Stomach (tissue), 9 donors: Measurements from ENCODE around the gene CLBA1. TPM values are rescaled to one million over a fixed set of nuclear protein-coding genes. Genes with fewer than 3 reads are reported as not detected.

Experiments
- DNase-seq, 2 donors: peaks; one replicate each; pipeline versions ENCODE4 v3.0.0 to v3.0.0-alpha.2; 2013 to 2019
- H3K27ac ChIP-seq, 5 donors: fragments of 200-600 bp in 4 of 5; sonication (generic) in 4 of 5; one replicate each; pipeline ENCODE4 v1.5.1; 2013 to 2019; ENCODE audit warnings: mild to moderate bottlenecking in 1 of 5, moderate library complexity in 1 of 5
- H3K27me3 ChIP-seq, 3 donors: fragments of 200-600 bp; sonication (generic); one replicate each; pipeline ENCODE4 v1.5.1; 2017 to 2019; ENCODE audit warnings: mixed run types in 1 of 3
- H3K36me3 ChIP-seq, 4 donors: fragments of 200-600 bp; sonication (generic); 1 replicate in 3 of 4; 2 replicates in 1 of 4; pipeline ENCODE4 v1.5.1; 2016 to 2019
- H3K4me1 ChIP-seq, 4 donors: fragments of 200-600 bp; sonication (generic); one replicate each; pipeline ENCODE4 v1.5.1; 2016 to 2019
- H3K4me3 ChIP-seq, 4 donors: fragments of 200-600 bp; sonication (generic) in 3 of 4; one replicate each; pipeline ENCODE4 v1.5.1; 2016 to 2019; ENCODE audit warnings: mild to moderate bottlenecking in 1 of 4
- H3K9me3 ChIP-seq, 4 donors: fragments of 200-600 bp; sonication (generic); one replicate each; pipeline ENCODE4 v1.5.1; 2016 to 2019
- EP300 ChIP-seq: sonication (generic); formaldehyde crosslinking; IDR thresholded peaks from one replicate; pipeline ENCODE4 v1.6.1; 2017; ENCODE audit warnings: antibody characterized with exemption
- POLR2A ChIP-seq, 4 donors: fragments of 450-650 bp; IDR thresholded peaks; one replicate each; pipeline ENCODE4 v1.6.1; 2016; ENCODE audit warnings: antibody characterized with exemption in 4 of 4, control low read depth in 2 of 4, mild to moderate bottlenecking in 1 of 4, moderate library complexity in 1 of 4
- POLR2AphosphoS5 ChIP-seq, 3 donors: sonication (generic); formaldehyde crosslinking; IDR thresholded peaks; one replicate each; pipeline ENCODE4 v1.6.1; 2016; ENCODE audit warnings: antibody characterized with exemption in 3 of 3
- WGBS, 5 donors: extraction: QIAGEN DNeasy Blood & Tissue Kit in 3 of 5; methylation state at CpG; one replicate each; pipeline versions ENCODE4 v1.1.5 to v1.1.7; 2013 to 2018; 5-methylcytosine and 5-hydroxymethylcytosine counted together
- intact Hi-C: fragments of 100-400 bp; cut with DNase I; formaldehyde crosslinking; loops from one replicate; pipeline ENCODE4 v1.15.1; 2023; ENCODE audit warnings: low total_unique reads
- polyA plus RNA-seq, 3 donors: library from polyadenylated mRNA; stranded (reverse); fragments of 200-250 nt; gene quantifications; one replicate each; pipeline ENCODE4 v1.2.3, GENCODE V29; 2013
- total RNA-seq, 5 donors: library from RNA; depleted of rRNA; stranded (reverse); fragments of >200 nt; gene quantifications; one replicate each; pipeline versions ENCODE4 v1.1.0 to v1.2.3, GENCODE V29; 2014 to 2016
- TF ChIP-seq, protein P1 (sequence below), 7 experiments: fragments of 450-650 bp in 4 of 7; fragments of 200-600 bp in 3 of 7; sonication (generic) in 3 of 7; IDR thresholded peaks; one replicate each; pipeline ENCODE4 v1.5.1; 2016 to 2019; ENCODE audit warnings: antibody characterized with exemption in 7 of 7, control low read depth in 2 of 7, mild to moderate bottlenecking in 1 of 7
- donor health status: healthy with polysubstance abuse.
- donor health status: Bipolar disorder and iron deficiency.
- donor health status: healthy.

The CLBA1 gene
- total and polyA plus RNA-seq, 8 donors, result 3.5 to 13.9 (median 5.8) TPM; not detected in 1

GRCh38 chr14:104974665-104975390, 10.8 kb upstream of the CLBA1 start:
- H3K36me3 ChIP-seq, result no peaks in the 10 kb centered on the region
- TF ChIP-seq POLR2AphosphoS5 (IDR thresholded peaks at IDR 0.05) (no peak), POLR2A (IDR thresholded peaks at IDR 0.05) (no peak), EP300 (no peak)
- TF ChIP-seq, protein P1, sequence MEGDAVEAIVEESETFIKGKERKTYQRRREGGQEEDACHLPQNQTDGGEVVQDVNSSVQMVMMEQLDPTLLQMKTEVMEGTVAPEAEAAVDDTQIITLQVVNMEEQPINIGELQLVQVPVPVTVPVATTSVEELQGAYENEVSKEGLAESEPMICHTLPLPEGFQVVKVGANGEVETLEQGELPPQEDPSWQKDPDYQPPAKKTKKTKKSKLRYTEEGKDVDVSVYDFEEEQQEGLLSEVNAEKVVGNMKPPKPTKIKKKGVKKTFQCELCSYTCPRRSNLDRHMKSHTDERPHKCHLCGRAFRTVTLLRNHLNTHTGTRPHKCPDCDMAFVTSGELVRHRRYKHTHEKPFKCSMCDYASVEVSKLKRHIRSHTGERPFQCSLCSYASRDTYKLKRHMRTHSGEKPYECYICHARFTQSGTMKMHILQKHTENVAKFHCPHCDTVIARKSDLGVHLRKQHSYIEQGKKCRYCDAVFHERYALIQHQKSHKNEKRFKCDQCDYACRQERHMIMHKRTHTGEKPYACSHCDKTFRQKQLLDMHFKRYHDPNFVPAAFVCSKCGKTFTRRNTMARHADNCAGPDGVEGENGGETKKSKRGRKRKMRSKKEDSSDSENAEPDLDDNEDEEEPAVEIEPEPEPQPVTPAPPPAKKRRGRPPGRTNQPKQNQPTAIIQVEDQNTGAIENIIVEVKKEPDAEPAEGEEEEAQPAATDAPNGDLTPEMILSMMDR (IDR thresholded peaks at IDR 0.05), result no peak
- no peaks in the 10 kb centered on the region for H3K9me3 ChIP-seq
- intact Hi-C loops, result loop anchor here (5.0 kb wide), 2 partner anchors 47 to 67 kb away; partner anchors contain the start of gene CDCA4
- no peak overlapping the region for H3K4me3 ChIP-seq
- H3K4me1 ChIP-seq, result peaks cover 72 to 99% (median 91%) of the 10 kb centered on the region in 4 donors
- 87 to 97% (median 92%) methylated on average over 11 to 14 of the region's 14 CpGs for WGBS, 5 donors
- H3K27ac ChIP-seq, result peak overlapping the region in 4 of 5 donors; percentile 89 to 94 (median 90)
- no peak for DNase-seq
- H3K27me3 ChIP-seq, result peaks cover 0 to 31% (median 21%) of the 10 kb centered on the region in 3 donors

DNA sequence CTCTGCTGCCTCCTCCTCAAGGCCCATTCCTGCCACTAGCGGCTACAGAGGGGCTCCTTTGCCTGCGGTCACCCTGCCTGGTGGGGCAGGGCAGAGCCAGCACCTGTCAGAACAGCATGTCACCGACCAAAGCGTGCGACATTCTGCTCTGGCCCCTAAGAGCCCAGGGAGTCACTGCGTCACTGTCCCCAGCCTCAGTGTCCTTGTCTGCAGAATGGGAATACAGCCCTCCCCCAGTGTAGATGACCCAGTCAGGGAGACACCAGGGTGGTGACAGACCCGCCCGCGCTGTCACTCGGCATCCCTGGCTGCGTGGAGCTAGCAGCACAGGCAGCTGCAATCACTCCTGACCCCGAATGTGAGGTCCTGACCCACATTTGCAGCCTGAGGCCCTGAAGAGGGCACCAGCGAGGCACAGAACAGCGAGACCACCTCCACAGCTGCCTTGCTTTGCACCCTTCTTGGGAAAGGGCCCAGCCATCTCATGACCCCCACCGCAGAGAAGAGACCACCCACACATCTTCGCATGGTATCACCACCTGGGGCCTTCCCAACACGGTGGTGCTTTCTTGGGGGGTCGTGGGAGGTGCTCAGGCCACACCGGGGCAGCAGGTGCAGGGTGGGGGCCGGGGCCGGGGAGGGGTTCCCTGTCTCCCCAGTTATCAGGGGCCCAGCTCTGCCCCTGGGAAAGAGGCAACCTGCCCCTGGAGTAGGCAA, 9.9 kb upstream of the CLBA1 start:
- intact Hi-C loops, result loop anchor here (5.0 kb wide), 2 partner anchors 47 to 67 kb away; partner anchors contain the start of gene CDCA4
- Histone ChIP-seq H3K4me3 (no peak overlapping the region), H3K4me1 (peaks cover 76 to 99% (median 90%) of the 10 kb centered on the region in 4 donors), H3K9me3 (no peaks in the 10 kb centered on the region), H3K27ac (peak overlapping the region in 2 of 5 donors; percentile 90 to 94), H3K27me3 (peaks cover 0 to 31% (median 21%) of the 10 kb centered on the region in 3 donors), H3K36me3 (no peaks in the 10 kb centered on the region)
- DNase-seq, result peak in 1 of 2 donors; percentile 38
- TF ChIP-seq POLR2AphosphoS5 (IDR thresholded peaks at IDR 0.05) (no peak), POLR2A (IDR thresholded peaks at IDR 0.05) (no peak), EP300 (no peak)
- TF ChIP-seq, protein P1 (IDR thresholded peaks at IDR 0.05), result no peak
- WGBS, 5 donors, result 53 to 77% (median 57%) methylated on average over 10 to 21 of the region's 21 CpGs

DNA sequence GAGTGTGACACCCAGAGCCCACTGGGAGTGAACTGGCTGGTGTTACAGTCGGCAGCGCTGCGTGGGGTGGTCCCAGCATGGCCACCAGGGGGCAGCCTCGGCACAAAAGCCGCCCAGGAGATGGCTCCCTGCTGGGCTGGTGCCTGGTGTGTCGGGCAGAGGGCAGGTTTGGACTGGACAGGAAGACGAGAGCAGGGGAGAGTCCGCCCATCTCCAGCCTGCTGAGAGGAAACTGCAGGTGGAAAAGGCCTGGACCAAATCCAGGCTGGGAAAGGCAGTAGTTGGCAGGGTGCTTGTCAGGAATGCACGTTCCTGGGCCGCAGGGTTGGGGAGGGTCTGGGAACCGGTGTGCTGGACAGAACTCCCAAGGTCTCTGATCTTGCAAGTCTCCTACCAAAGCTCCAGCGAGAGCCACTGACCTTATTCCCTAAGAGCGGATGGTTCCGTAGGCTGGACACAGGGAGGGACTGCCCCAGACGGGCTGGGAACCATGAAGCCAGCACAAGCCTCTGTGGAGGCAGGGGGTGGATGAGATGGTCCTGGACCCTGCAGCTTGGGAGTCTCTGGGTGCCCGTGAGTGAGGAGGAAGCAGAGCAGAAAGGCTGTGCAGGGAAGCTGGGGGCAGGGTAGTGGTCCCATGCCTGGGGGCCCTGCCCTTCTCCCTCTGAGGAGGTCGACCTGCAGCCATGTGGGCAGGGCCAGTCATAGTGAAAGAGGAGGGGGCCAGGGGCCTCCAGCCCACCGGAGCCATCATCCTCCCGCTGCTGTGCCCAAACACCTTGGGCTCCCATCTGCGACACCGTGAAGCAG, 9.2 kb upstream of the CLBA1 start:
- TF ChIP-seq, protein P1 (IDR thresholded peaks at IDR 0.05), result peak in 5 of 7 experiments; percentile 87 to 95 (median 92)
- TF ChIP-seq POLR2AphosphoS5 (IDR thresholded peaks at IDR 0.05) (peak in 1 of 3 donors; percentile 62), POLR2A (IDR thresholded peaks at IDR 0.05) (no peak), EP300 (no peak)
- intact Hi-C loops, result loop anchor here (5.0 kb wide), 2 partner anchors 46 to 66 kb away; partner anchors contain the start of gene CDCA4
- H3K4me3 ChIP-seq, result peak overlapping the region in 1 of 4 donors; percentile 52
- H3K4me1 ChIP-seq, result peaks cover 68 to 93% (median 83%) of the 10 kb centered on the region in 4 donors
- 33 to 40% (median 37%) methylated on average over 13 to 21 of the region's 21 CpGs for WGBS, 5 donors
- H3K27ac ChIP-seq, result peak overlapping the region in 2 of 5 donors; percentile 90 to 94
- peaks cover 0 to 31% (median 21%) of the 10 kb centered on the region in 3 donors for H3K27me3 ChIP-seq
- H3K9me3 ChIP-seq, result no peaks in the 10 kb centered on the region
- peak; percentile 91 to 93 for DNase-seq
- H3K36me3 ChIP-seq, result no peaks in the 10 kb centered on the region
